Esophagus squamous epithelium (tissue), 5 donors: ENCODE results near the gene CACNA2D3. TPM values are rescaled to one million over a fixed set of nuclear protein-coding genes. Genes with fewer than 3 reads are reported as not detected.

Experiments used
- DNase-seq: peaks from one replicate; lab custom pipeline; 2025; lab: John Stamatoyannopoulos, UW
- H3K27ac ChIP-seq, 4 donors: fragments of 200-600 bp; sonication (generic); one replicate each; pipeline ENCODE4 v1.5.1; 2016 to 2019; ENCODE audit warnings: mild to moderate bottlenecking in 1 of 4
- H3K27me3 ChIP-seq, 4 donors: fragments of 200-600 bp; sonication (generic); 1 replicate in 3 of 4; 2 replicates in 1 of 4; pipeline versions ENCODE4 v1.5.1 to v1.6.0; 2017 to 2021; ENCODE audit warnings: antibody characterized with exemption in 1 of 4
- H3K36me3 ChIP-seq, 3 donors: fragments of 200-600 bp; sonication (generic); one replicate each; pipeline ENCODE4 v1.5.1; 2016 to 2019
- H3K4me1 ChIP-seq, 3 donors: fragments of 200-600 bp; sonication (generic); one replicate each; pipeline ENCODE4 v1.5.1; 2017 to 2019
- H3K4me3 ChIP-seq, 4 donors: fragments of 200-600 bp; sonication (generic); 1 replicate in 3 of 4; 2 replicates in 1 of 4; pipeline ENCODE4 v1.5.1; 2016 to 2019; ENCODE audit warnings: mild to moderate bottlenecking in 2 of 4, moderate library complexity in 1 of 4
- H3K9me3 ChIP-seq, 3 donors: fragments of 200-600 bp; sonication (generic); one replicate each; pipeline ENCODE4 v1.5.1; 2016 to 2019
- CTCF ChIP-seq, 6 experiments: fragments of 450-650 bp in 4 of 6; fragments of 200-600 bp in 2 of 6; sonication (generic) in 2 of 6; IDR thresholded peaks; one replicate each; pipeline ENCODE4 v1.5.1; 2016 to 2019; ENCODE audit warnings: antibody characterized with exemption in 6 of 6, mild to moderate bottlenecking in 4 of 6, moderate library complexity in 4 of 6
- POLR2A ChIP-seq, 4 donors: fragments of 450-650 bp; IDR thresholded peaks; one replicate each; pipeline ENCODE4 v1.6.1; 2017; ENCODE audit warnings: antibody characterized with exemption in 4 of 4, mild to moderate bottlenecking in 4 of 4, moderate library complexity in 3 of 4
- WGBS, 2 donors: methylation state at CpG; one replicate each; pipeline ENCODE4 v1.1.5; 2018; 5-methylcytosine and 5-hydroxymethylcytosine counted together
- intact Hi-C: fragments of 100-400 bp; cut with DNase I; formaldehyde crosslinking; loops from one replicate; pipeline ENCODE4 v1.15.0; 2022
- total RNA-seq, 4 donors: library from RNA; depleted of rRNA; stranded (reverse); fragments of >200 nt; gene quantifications; one replicate each; pipeline ENCODE4 v1.1.0, GENCODE V29; 2016
- donor health status: DM: yes; HTN: yes; CAD: no.

CACNA2D3 gene
- total RNA-seq, 4 donors from 2014 or later, result 1.2 to 7.1 (median 5.1) TPM

DNA sequence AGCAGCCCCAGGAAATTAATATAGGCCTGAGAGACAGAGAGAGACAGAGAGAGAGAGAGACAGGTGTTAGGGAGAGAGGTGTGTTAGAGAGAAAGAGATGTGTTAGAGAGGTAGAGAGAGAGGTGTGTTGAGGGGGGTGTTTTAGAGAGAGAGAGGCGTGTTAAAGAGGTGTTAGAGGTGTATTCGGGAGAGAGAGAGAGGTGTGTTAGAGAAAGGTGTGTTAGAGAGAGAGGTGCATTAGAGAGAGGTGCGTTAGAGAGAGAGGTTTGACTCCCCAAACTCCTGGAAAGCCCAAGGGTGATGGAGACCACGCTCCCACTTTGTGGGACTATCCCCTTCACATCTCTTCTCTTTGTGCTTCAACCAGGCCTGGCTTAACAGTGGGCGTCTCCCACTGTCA, 95.5 kb downstream of the CACNA2D3 start:
- H3K36me3 ChIP-seq, result no peaks in the 10 kb centered on the region
- no peaks in the 10 kb centered on the region for H3K4me1 ChIP-seq
- TF ChIP-seq POLR2A (IDR thresholded peaks at IDR 0.05) (no peak), CTCF (IDR thresholded peaks at IDR 0.05) (no peak)
- intact Hi-C loops, result no loop called here
- no peak for DNase-seq
- no peak overlapping the region for H3K27ac ChIP-seq
- WGBS, 2 donors, result 73 to 82% methylated on average over 5 of the region's 5 CpGs
- no peaks in the 10 kb centered on the region for H3K27me3 ChIP-seq
- H3K4me3 ChIP-seq, result no peak overlapping the region
- H3K9me3 ChIP-seq, result no peaks in the 10 kb centered on the region

- H3K36me3 ChIP-seq, result no peaks in the 10 kb centered on the region
- no peaks in the 10 kb centered on the region for H3K27me3 ChIP-seq
- intact Hi-C loops, result no loop called here
- H3K9me3 ChIP-seq, result no peaks in the 10 kb centered on the region
- H3K27ac ChIP-seq, result no peak overlapping the region
- DNase-seq, result no peak
- no peaks in the 10 kb centered on the region for H3K4me1 ChIP-seq
- no peak overlapping the region for H3K4me3 ChIP-seq
- TF ChIP-seq CTCF (IDR thresholded peaks at IDR 0.05), result no peak
- no peak for TF ChIP-seq POLR2A (IDR thresholded peaks at IDR 0.05)
Observed at GRCh38 chr3:54222316-54222715, 100.0 kb downstream of the CACNA2D3 start.

- Histone ChIP-seq H3K27me3 (no peaks in the 10 kb centered on the region), H3K36me3 (no peaks in the 10 kb centered on the region), H3K4me3 (no peak overlapping the region), H3K27ac (no peak overlapping the region), H3K9me3 (no peaks in the 10 kb centered on the region), H3K4me1 (no peaks in the 10 kb centered on the region)
- DNase-seq, result no peak
- no peak for TF ChIP-seq POLR2A (IDR thresholded peaks at IDR 0.05)
- no peak for TF ChIP-seq CTCF (IDR thresholded peaks at IDR 0.05)
- WGBS, 2 donors, result 64 to 77% methylated on average over 3 of the region's 3 CpGs
- intact Hi-C loops, result no loop called here
Observed at GRCh38 chr3:54223063-54223462, 100.7 kb downstream of the CACNA2D3 start.

DNA sequence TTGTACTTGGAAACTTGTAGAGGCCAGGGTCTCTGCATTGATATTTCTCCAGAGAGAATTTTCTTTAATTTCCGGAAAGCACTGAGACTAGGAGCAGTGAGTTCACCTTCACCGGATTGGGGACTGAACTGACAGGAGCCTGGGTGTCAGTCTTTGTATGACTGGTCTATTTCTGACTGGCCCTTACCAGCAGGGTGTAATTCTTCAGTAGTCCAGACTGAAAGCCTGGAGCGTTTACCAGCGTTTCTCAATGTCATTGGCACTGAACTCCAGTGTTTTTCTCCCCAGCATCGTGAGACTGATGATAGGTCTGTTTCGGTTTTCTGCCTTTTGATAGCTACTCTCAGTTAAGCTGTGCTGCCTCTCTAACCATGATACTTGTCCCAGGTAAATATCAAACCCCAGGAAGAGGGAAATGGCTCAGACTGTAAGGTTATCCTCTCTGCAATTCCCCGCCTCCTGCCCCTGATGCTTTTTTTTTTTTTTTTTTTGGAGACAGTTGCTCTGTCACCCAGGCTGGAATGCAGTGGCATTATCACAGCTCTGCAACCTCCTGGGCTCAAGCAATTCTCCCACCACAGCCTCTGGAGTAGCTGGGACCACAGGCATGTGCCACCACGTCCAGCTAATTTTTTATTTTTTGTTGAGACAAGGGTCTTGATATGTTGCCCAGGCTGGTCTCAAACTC, 103.6 kb downstream of the CACNA2D3 start:
- no peaks in the 10 kb centered on the region for H3K9me3 ChIP-seq
- H3K4me1 ChIP-seq, result no peaks in the 10 kb centered on the region
- WGBS, 2 donors, result 75 to 91% methylated on average over 6 to 7 of the region's 8 CpGs
- TF ChIP-seq CTCF (IDR thresholded peaks at IDR 0.05) (no peak), POLR2A (IDR thresholded peaks at IDR 0.05) (no peak)
- H3K4me3 ChIP-seq, result no peak overlapping the region
- H3K27ac ChIP-seq, result no peak overlapping the region
- intact Hi-C loops, result no loop called here
- no peaks in the 10 kb centered on the region for H3K27me3 ChIP-seq
- no peak for DNase-seq
- no peaks in the 10 kb centered on the region for H3K36me3 ChIP-seq

DNA sequence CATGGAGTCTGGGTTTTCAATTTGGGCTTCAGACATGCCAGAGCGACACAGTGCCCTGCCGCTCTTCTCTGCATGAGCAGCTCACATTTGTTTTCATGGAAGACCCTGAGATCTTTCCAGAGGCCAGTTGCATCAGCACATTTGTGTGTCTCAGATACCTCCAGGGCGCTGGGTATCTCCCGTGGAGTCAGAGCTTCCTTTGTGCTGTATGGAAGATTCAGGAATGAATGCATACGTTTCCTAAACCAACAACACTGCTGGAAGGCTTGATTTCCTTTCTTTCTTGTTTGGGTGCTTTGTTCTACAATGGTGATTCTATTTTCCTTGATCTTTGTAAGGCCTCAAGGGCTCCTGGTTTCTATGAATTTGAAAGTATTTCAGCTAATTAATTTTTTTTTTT, 106.5 kb downstream of the CACNA2D3 start:
- Histone ChIP-seq H3K4me1 (peaks cover 0 to 15% (median 4%) of the 10 kb centered on the region in 3 donors), H3K4me3 (no peak overlapping the region), H3K27me3 (no peaks in the 10 kb centered on the region), H3K27ac (no peak overlapping the region), H3K9me3 (no peaks in the 10 kb centered on the region), H3K36me3 (no peaks in the 10 kb centered on the region)
- DNase-seq, result no peak
- WGBS, 2 donors, result 66 to 68% methylated on average over 5 of the region's 5 CpGs
- TF ChIP-seq CTCF (IDR thresholded peaks at IDR 0.05) (no peak), POLR2A (IDR thresholded peaks at IDR 0.05) (no peak)
- intact Hi-C loops, result no loop called here
